HG02981 (cell line): ENCODE results near the gene SNX32.

ENCODE experiments used
- ATAC-seq: cut with Tn5 transposase; IDR thresholded peaks from one replicate; pipeline ENCODE4 v1.9.1; 2021; ENCODE audit warnings: mild to moderate bottlenecking, moderate library complexity; ENCODE audit not compliant: unreplicated experiment

Gene SNX32

GRCh38 chr11:65854852-65855837, 21.4 kb downstream of the SNX32 start:
- ATAC-seq, result no peak

- no peak for ATAC-seq
These were observed 22.2 kb downstream of the SNX32 start for GRCh38 chr11:65855927-65856363.

- peak; percentile 24 for ATAC-seq
These were observed 23.1 kb downstream of the SNX32 start for GRCh38 chr11:65856689-65857499.

- ATAC-seq, result no peak
These were observed 23.7 kb downstream of the SNX32 start for GRCh38 chr11:65857500-65857852.

- peak; percentile 46 for ATAC-seq
These were observed 24.3 kb downstream of the SNX32 start, which contains the start of gene CFL1 for GRCh38 chr11:65857853-65858680. CFL1 (minus strand) TSS chr11:65858180; CDS start chr11:65858099, 81 bp downstream.

- ATAC-seq, result no peak
These were observed 24.9 kb downstream of the SNX32 start for GRCh38 chr11:65858681-65859087.

GRCh38 chr11:65859095-65859811, 25.5 kb downstream of the SNX32 start:
- peak; percentile 51 for ATAC-seq

- ATAC-seq, result no peak
These were observed 26.1 kb downstream of the SNX32 start for GRCh38 chr11:65859812-65860277.

GRCh38 chr11:65860278-65861164, 26.8 kb downstream of the SNX32 start, which contains the start of gene MUS81:
MUS81 (plus strand) TSS chr11:65860433; CDS start chr11:65860754, 321 bp downstream.
- ATAC-seq, result peak; percentile 27

GRCh38 chr11:65861165-65861505, 27.4 kb downstream of the SNX32 start:
- no peak for ATAC-seq

- ATAC-seq, result no peak
These were observed 27.9 kb downstream of the SNX32 start for GRCh38 chr11:65861533-65862183.

GRCh38 chr11:65862191-65862735, 28.5 kb downstream of the SNX32 start:
- ATAC-seq, result no peak

GRCh38 chr11:65862941-65863888, 29.5 kb downstream of the SNX32 start:
- ATAC-seq, result no peak

- ATAC-seq, result no peak
These were observed 30.3 kb downstream of the SNX32 start for GRCh38 chr11:65863889-65864705.

- ATAC-seq, result no peak
These were observed 31.1 kb downstream of the SNX32 start for GRCh38 chr11:65864706-65865471.
